Regular cardiac myocyte (primary cell): ENCODE measurements around the gene CRYL1. TPM values are rescaled to one million over a fixed set of nuclear protein-coding genes. Genes with fewer than 3 reads are reported as not detected.

Experiments used
- total RNA-seq: library from RNA; depleted of rRNA; stranded (reverse); fragments of >200 nt; gene quantifications from 2 replicates; pipeline ENCODE4 v1.2.3, GENCODE V29; 2014

CRYL1 gene, protein sequence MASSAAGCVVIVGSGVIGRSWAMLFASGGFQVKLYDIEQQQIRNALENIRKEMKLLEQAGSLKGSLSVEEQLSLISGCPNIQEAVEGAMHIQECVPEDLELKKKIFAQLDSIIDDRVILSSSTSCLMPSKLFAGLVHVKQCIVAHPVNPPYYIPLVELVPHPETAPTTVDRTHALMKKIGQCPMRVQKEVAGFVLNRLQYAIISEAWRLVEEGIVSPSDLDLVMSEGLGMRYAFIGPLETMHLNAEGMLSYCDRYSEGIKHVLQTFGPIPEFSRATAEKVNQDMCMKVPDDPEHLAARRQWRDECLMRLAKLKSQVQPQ
- total RNA-seq = 19.2 and 22.6 TPM in 2 replicates

GRCh38 chr13:20525601-20526544 is at the start of gene CRYL1:
Gene CRYL1 (minus strand): TSS chr13:20525857. CDS start chr13:20525794, 63 bp downstream.

DNA sequence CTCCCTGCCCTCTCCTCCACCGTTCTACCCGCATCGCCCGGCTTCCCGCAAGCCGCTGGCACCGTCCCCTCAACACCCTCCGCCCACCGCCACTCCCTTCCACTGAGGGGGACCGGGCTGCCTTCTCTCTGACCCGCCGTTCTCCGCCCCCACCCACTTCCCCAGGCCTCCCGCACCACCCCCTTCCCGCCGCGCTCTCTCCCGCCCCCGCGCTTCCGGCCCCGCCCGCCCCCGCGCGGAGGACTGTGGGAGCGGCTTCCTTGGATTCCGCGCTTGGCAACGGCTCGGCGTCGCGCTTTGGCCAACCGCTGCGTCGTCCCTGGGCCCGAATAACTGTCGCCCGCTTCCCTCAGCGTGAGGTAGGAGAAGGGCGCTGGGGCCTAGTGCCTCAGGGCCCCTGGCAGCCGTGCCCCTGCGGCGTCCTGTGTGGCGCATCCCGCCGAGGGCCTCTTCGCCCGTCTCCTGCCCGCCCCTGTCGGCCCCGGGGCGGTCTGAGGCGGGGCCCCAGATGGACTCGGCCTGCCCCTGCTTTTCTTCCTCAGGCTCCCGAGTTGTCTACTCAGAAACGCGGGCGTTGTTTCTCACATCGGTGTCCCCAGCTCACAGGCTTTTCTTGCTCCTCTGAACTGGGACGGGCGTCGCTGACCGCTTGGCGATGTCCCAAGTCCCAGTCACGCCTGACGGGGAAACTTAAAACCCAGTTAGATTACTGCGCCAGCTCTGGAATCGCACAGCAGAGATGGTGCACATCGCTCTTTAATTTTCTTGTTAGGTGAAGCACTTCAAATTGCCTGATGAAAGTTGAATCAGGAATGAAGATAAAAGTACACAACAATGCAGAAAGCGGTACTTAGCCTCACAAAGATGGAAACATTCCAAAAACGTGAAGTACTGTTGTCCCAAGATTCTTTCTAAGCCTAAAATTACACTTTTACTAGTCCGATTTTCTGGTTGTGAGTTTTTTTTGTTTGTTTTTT is 41.5 kb upstream of the CRYL1 start, which contains the start of gene IFT88:
IFT88 (plus strand) TSS at position 260 of the 977 bp plus-strand sequence. CDS start 7,229 bp downstream, outside the sequence.

Other genes with a start within 250 kb of the CRYL1 start
- gene IFT88, start 41.3 kb upstream of the CRYL1 start, total RNA-seq = 14.0 and 14.1 TPM in 2 replicates
- gene IL17D, start 177.8 kb upstream of the CRYL1 start, total RNA-seq = 1.3 and 3.1 TPM in 2 replicates
- gene EEF1AKMT1, start 248.1 kb upstream of the CRYL1 start, total RNA-seq = 7.3 and 10.0 TPM in 2 replicates